GM12872 (cell line): ENCODE data around the gene AHSA1.

ENCODE experiments used
- TF ChIP-seq, protein P1 (sequence below): IDR thresholded peaks from 3 replicates; pipeline ENCODE4 v1.5.1; 2011; ENCODE audit warnings: low read depth, mild to moderate bottlenecking, low read length, moderate library complexity; ENCODE audit not compliant: insufficient read depth

The AHSA1 gene

DNA sequence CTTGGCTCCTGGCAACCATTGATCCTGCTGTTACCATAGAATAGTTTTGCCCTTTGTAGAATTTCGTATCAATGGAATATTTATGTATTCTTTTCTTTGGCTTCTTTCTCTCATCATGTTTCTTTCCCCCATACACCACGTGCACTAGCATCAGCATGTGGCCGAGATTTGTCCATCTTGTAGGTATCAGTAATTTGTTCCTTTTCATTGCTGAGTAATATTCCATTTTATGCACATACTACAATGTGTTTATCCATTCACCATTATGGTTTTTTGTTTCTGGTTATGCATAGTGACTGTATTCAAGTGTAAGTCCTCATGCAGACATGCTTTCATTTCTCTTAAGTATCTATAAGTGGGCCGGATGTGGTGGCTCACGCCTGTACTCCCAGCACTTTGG is 45.2 kb downstream of the AHSA1 start:
- TF ChIP-seq, protein P1, sequence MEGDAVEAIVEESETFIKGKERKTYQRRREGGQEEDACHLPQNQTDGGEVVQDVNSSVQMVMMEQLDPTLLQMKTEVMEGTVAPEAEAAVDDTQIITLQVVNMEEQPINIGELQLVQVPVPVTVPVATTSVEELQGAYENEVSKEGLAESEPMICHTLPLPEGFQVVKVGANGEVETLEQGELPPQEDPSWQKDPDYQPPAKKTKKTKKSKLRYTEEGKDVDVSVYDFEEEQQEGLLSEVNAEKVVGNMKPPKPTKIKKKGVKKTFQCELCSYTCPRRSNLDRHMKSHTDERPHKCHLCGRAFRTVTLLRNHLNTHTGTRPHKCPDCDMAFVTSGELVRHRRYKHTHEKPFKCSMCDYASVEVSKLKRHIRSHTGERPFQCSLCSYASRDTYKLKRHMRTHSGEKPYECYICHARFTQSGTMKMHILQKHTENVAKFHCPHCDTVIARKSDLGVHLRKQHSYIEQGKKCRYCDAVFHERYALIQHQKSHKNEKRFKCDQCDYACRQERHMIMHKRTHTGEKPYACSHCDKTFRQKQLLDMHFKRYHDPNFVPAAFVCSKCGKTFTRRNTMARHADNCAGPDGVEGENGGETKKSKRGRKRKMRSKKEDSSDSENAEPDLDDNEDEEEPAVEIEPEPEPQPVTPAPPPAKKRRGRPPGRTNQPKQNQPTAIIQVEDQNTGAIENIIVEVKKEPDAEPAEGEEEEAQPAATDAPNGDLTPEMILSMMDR: no peak

DNA sequence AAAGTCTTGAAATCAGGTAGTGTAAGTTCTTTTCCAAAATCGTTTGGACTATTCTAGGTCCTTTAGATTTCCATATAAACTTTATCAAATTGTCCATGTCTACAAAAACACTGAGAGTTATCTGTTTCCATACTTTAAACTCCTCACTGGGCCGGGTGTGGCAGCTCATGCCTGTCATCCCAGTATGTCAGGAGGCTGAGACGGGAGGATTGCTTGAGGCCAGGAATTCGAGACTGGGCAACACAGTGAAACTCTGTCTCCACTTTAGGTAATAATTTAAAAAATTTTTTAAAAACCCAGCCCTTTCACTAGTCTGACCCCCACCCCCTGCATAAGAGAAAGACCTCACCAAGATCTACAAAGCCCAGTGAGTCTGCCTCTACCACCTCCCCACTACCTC is 47.1 kb downstream of the AHSA1 start:
- TF ChIP-seq, protein P1: no peak

DNA sequence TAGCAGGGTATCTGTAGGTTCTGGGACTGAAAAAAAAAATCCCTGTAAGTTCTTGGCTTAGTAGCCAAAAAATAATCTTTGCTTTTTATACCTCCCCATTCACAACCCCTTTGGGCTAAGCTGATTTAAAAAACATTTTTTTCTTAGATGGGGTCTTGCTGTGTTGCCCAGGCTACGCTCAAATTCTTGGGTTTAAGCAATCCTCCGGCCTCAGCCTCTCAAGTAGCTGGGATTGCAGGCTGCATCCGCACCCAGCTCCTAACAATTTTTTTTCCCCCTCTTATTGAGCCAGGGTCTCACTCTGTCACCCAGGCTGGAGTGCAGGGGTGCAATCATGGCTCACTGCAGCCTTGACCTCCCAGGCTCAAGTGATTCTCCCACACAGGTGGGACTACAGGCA is 49.9 kb downstream of the AHSA1 start:
- TF ChIP-seq, protein P1: no peak

DNA sequence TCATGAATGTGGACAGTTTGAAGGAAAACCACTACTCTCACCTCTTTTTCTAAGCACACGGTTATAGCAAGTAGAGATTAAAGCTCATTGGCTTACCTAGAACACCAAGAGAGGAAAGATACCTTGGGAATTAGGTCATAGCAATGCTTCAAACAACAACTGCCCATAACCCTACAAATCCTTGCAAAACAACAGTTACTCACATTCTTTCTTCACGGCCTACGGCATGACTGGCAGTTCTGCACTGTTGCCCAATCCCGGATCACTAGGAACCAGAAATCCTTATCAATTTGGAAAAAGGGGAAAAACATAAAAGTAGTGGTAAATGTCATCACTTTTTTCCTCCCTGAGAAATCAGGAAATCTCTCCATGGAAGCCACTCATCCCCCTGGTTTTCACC is 50.4 kb downstream of the AHSA1 start:
- TF ChIP-seq, protein P1: no peak

DNA sequence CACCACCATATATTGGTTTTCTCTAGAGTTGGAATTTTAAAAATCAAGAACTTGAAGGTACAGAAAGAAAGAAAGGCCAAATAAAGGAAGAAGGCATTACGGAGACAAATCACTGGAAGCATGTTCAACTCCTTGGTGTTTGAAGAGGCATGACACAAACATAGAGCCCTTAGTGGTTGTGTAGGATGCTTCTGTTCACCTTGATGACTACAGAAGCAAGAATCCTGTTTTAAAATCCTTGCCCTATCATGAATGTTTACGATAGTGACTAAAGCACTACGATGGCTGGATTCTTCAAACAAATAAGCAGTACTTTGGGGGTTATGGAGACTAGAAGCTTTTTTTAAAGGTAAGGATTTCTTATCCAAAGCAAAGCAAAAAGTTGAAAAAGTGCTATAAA is 51.0 kb downstream of the AHSA1 start:
- TF ChIP-seq, protein P1: no peak

DNA sequence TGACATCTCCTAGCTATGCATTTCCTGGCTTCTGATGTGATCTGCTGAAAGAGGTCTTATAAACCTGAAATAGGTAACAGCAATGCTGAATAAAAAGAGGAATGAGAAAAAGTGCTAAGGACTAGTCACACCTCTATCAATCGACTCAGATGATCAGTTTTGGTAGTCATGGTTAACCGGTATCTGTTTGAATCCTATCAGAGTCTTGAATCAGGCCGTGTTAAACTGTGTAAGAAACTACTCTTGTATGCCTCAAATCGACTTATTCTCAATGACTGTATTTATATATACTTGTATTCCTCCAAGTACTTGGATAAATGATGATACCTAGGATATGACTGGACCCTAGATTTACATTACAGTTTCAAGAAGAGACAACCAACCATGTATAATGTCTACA is 51.5 kb downstream of the AHSA1 start:
- TF ChIP-seq, protein P1: no peak

DNA sequence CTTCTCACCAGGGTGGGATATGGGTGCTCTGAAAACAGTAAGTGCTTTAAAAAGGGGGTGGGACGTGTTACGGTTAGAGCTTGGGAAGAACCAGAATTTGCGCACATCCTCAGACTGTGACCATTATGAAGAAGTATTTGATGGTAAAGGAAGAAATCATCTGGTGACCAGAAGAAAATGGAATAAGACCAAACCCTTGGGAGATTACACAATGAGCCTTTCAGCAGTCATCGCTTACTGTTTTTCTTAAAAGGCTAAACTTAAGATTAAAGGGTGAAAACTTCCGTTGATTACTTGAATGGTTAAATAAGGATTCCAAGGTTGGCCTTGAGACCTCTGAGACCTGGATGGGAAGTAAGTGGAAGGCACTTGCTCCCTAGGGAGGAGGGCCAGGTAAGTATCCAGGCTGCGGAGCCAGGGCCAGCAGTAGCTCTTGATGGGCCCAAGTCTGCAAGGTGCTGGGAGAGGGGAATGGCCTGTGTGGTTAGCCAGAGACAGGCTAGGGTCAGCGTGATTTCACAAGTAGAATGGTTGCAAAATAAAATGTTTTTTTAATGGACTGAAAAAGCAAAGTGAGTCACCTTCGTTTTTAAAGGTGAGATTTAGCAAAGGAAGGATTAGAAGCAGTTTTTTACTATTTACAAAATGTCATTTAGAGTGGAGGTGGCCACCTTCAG is 53.7 kb downstream of the AHSA1 start:
- TF ChIP-seq, protein P1: no peak
